HepG2 (cell line): ENCODE measurements around the gene ZNF764. TPM values are rescaled to one million over a fixed set of nuclear protein-coding genes. Genes with fewer than 3 reads are reported as not detected.

Experiments
- HMGXB3 ChIP-seq: sonication (generic); formaldehyde crosslinking; IDR thresholded peaks from 2 replicates; pipeline ENCODE4 v1.4.0; 2020; ENCODE audit warnings: missing genetic modification reagents, borderline replicate concordance
- HNF4A ChIP-seq: sonication (generic); formaldehyde crosslinking; IDR thresholded peaks from 2 replicates; pipeline ENCODE4 v1.4.0; 2020; ENCODE audit warnings: missing genetic modification reagents
- HNRNPH1 ChIP-seq: fragments of 200-400 bp; formaldehyde crosslinking; optimal IDR thresholded peaks from 2 replicates; pipeline ENCODE3; 2017; ENCODE audit warnings: mild to moderate bottlenecking, low read depth, low read length
- KLF13 ChIP-seq: sonication (generic); formaldehyde crosslinking; IDR thresholded peaks from 2 replicates; pipeline ENCODE4 v1.4.0; 2020; ENCODE audit warnings: mild to moderate bottlenecking, missing genetic modification reagents
- MEIS1 ChIP-seq: sonication (generic); formaldehyde crosslinking; IDR thresholded peaks from 2 replicates; pipeline ENCODE4 v1.9.0; 2021; ENCODE audit warnings: mild to moderate bottlenecking, missing genetic modification reagents, moderate library complexity, borderline replicate concordance
- PHF8 ChIP-seq: sonication (generic); formaldehyde crosslinking; IDR thresholded peaks from 2 replicates; pipeline ENCODE4 v1.5.0; 2020; ENCODE audit warnings: missing genetic modification reagents
- SIN3A ChIP-seq: IDR thresholded peaks from 2 replicates; pipeline ENCODE4 v1.6.1; 2011; ENCODE audit warnings: low read depth, mild to moderate bottlenecking, control low read depth, low read length, borderline replicate concordance
- SUZ12 ChIP-seq: fragments of 150-350 bp; IDR thresholded peaks from 2 replicates; pipeline ENCODE4 v1.6.1; 2014; ENCODE audit warnings: low read depth, low read length
- THAP8 ChIP-seq: sonication (generic); formaldehyde crosslinking; IDR thresholded peaks from 2 replicates; pipeline ENCODE4 v1.5.1; 2020; ENCODE audit warnings: missing genetic modification reagents, mild to moderate bottlenecking, borderline replicate concordance
- TRIM24 ChIP-seq: sonication (generic); formaldehyde crosslinking; IDR thresholded peaks from 2 replicates; pipeline ENCODE4 v1.8.0; 2022; ENCODE audit warnings: mild to moderate bottlenecking, missing genetic modification reagents
- ZBTB20 ChIP-seq: sonication (generic); formaldehyde crosslinking; IDR thresholded peaks from 2 replicates; pipeline ENCODE4 v1.8.1; 2023; ENCODE audit warnings: missing genetic modification reagents, low read depth, mild to moderate bottlenecking, borderline replicate concordance
- ZMYM4 ChIP-seq: sonication (generic); formaldehyde crosslinking; IDR thresholded peaks from 2 replicates; pipeline ENCODE4 v1.8.1; 2023; ENCODE audit warnings: mild to moderate bottlenecking, missing genetic modification reagents
- ZNF234 ChIP-seq: sonication (generic); formaldehyde crosslinking; conservative IDR thresholded peaks from 2 replicates; pipeline ENCODE4 v1.5.1; 2020; ENCODE audit warnings: mild to moderate bottlenecking, missing genetic modification reagents
- ZNF30 ChIP-seq: sonication (generic); formaldehyde crosslinking; IDR thresholded peaks from 2 replicates; pipeline ENCODE4 v1.5.0; 2020; ENCODE audit warnings: mild to moderate bottlenecking, missing genetic modification reagents
- ZNF674 ChIP-seq: sonication (generic); formaldehyde crosslinking; IDR thresholded peaks from 2 replicates; pipeline ENCODE4 v1.5.0; 2020; ENCODE audit warnings: low read depth, mild to moderate bottlenecking, missing genetic modification reagents
- polyA plus RNA-seq, 8 experiments: library from polyadenylated mRNA; depleted of rRNA in 3 of 8; stranded (reverse) in 7 of 8; unstranded in 1 of 8; fragments of >200 nt; fragmentation: Illumina TruSeq in 4 of 8; extraction: Trizol in 4 of 8; gene quantifications; 2 replicates each; pipeline versions ENCODE4 v1.2.1 to v1.2.3, GENCODE V29; 2011 to 2016; ENCODE audit warnings: low read depth in 4 of 8, missing spikeins in 1 of 8, mixed read lengths in 1 of 8; ENCODE audit not compliant: insufficient read depth in 1 of 8
- total RNA-seq, 5 experiments: library from RNA; depleted of rRNA; stranded (reverse); fragments of >200 nt; fragmentation: Illumina TruSeq; extraction: Trizol; gene quantifications; 2 replicates each; pipeline ENCODE4 v1.2.3, GENCODE V29; 2016; ENCODE audit warnings: low read depth in 1 of 5
- TF ChIP-seq, protein P1 (sequence below): sonication (generic); formaldehyde crosslinking; conservative IDR thresholded peaks from 2 replicates; pipeline ENCODE4 v1.4.0; 2020; ENCODE audit warnings: missing genetic modification reagents
- TF ChIP-seq, protein P2 (sequence below): sonication (generic); formaldehyde crosslinking; IDR thresholded peaks from 2 replicates; pipeline ENCODE4 v1.5.0; 2020; ENCODE audit warnings: mild to moderate bottlenecking, low read depth, missing genetic modification reagents, borderline replicate concordance
- TF ChIP-seq, protein P3 (sequence below): sonication (generic); formaldehyde crosslinking; IDR thresholded peaks from 2 replicates; pipeline ENCODE4 v1.5.1; 2020; ENCODE audit warnings: mild to moderate bottlenecking, missing genetic modification reagents, borderline replicate concordance

ZNF764 gene
- total and polyA plus RNA-seq, 2 of the 13 experiments (the other 11 are each of a cell fraction or from before 2014, with no cell fraction given) = 4.1 to 9.1 TPM

- TF ChIP-seq HMGXB3 (peak; percentile 76; the same call in 1 of the 2 replicates), SIN3A (peak; percentile 75; the same call in 1 of the 2 replicates), KLF13 (CRISPR knock-in tag) (no peak), TRIM24 (CRISPR knock-in tag) (no peak), ZMYM4 (CRISPR knock-in tag) (no peak; the same call in 1 of the 2 replicates), HNRNPH1 (no peak), ZNF674 (CRISPR knock-in tag) (no peak), ZNF30 (peak; percentile 74; the same call in 1 of the 2 replicates), THAP8 (CRISPR knock-in tag) (no peak), PHF8 (CRISPR knock-in tag) (no peak), ZNF234 (CRISPR knock-in tag) (no peak), HNF4A (CRISPR knock-in tag) (0 out of 2 replicates have a peak, but pooled peaks have one; percentile 5), ZBTB20 (CRISPR knock-in tag) (peak; percentile 85), MEIS1 (CRISPR knock-in tag) (no peak), SUZ12 (no peak)
- TF ChIP-seq, protein P1, sequence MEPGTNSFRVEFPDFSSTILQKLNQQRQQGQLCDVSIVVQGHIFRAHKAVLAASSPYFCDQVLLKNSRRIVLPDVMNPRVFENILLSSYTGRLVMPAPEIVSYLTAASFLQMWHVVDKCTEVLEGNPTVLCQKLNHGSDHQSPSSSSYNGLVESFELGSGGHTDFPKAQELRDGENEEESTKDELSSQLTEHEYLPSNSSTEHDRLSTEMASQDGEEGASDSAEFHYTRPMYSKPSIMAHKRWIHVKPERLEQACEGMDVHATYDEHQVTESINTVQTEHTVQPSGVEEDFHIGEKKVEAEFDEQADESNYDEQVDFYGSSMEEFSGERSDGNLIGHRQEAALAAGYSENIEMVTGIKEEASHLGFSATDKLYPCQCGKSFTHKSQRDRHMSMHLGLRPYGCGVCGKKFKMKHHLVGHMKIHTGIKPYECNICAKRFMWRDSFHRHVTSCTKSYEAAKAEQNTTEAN (CRISPR knock-in tag) = 0 out of 2 replicates have a peak, but pooled peaks have one; percentile 31
- TF ChIP-seq, protein P2, sequence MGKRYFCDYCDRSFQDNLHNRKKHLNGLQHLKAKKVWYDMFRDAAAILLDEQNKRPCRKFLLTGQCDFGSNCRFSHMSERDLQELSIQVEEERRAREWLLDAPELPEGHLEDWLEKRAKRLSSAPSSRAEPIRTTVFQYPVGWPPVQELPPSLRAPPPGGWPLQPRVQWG = no peak
- TF ChIP-seq, protein P3, sequence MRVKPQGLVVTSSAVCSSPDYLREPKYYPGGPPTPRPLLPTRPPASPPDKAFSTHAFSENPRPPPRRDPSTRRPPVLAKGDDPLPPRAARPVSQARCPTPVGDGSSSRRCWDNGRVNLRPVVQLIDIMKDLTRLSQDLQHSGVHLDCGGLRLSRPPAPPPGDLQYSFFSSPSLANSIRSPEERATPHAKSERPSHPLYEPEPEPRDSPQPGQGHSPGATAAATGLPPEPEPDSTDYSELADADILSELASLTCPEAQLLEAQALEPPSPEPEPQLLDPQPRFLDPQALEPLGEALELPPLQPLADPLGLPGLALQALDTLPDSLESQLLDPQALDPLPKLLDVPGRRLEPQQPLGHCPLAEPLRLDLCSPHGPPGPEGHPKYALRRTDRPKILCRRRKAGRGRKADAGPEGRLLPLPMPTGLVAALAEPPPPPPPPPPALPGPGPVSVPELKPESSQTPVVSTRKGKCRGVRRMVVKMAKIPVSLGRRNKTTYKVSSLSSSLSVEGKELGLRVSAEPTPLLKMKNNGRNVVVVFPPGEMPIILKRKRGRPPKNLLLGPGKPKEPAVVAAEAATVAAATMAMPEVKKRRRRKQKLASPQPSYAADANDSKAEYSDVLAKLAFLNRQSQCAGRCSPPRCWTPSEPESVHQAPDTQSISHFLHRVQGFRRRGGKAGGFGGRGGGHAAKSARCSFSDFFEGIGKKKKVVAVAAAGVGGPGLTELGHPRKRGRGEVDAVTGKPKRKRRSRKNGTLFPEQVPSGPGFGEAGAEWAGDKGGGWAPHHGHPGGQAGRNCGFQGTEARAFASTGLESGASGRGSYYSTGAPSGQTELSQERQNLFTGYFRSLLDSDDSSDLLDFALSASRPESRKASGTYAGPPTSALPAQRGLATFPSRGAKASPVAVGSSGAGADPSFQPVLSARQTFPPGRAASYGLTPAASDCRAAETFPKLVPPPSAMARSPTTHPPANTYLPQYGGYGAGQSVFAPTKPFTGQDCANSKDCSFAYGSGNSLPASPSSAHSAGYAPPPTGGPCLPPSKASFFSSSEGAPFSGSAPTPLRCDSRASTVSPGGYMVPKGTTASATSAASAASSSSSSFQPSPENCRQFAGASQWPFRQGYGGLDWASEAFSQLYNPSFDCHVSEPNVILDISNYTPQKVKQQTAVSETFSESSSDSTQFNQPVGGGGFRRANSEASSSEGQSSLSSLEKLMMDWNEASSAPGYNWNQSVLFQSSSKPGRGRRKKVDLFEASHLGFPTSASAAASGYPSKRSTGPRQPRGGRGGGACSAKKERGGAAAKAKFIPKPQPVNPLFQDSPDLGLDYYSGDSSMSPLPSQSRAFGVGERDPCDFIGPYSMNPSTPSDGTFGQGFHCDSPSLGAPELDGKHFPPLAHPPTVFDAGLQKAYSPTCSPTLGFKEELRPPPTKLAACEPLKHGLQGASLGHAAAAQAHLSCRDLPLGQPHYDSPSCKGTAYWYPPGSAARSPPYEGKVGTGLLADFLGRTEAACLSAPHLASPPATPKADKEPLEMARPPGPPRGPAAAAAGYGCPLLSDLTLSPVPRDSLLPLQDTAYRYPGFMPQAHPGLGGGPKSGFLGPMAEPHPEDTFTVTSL = no peak
These were observed 22.4 kb downstream of the ZNF764 start (continued) for GRCh38 chr16:30535777-30536190.
